GM21447 (cell line): ENCODE results near the gene PTP4A2.

Source experiments
- ATAC-seq: cut with Tn5 transposase; IDR thresholded peaks from one replicate; pipeline ENCODE4 v1.9.1; 2021; ENCODE audit not compliant: unreplicated experiment

Gene PTP4A2

DNA sequence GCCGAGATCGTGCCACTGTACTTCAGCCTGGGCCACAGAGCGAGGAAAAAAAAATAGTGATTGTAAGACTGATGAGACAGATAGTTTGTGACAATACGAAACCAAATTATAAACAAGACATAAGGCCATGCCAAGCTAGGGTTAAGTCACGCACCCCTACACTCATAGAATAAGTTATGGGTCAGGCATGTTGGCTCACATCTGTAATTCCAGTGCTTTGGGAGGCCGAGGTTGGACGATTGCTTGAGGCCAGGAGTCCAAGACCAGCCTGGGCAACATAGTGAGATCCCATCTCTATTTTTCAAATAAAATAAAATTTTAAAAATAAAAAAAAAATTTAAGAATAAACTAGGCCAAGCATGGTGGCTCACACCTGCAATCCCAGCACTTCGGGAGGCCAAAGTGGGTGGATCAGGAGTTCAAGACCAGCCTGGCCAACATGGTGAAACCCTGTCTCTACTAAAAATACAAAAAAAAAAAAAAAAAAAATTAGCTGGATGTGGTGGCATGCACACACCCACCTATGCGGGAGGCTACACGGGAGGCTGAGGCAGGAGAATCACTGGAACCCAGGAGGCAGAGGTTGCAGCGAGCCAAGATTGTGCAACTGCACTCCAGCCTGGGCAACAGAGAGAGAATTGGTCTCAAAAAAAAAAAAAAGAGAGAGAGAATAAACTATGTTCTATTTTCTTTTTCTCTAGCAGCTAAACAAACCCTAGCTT is 72.3 kb downstream of the PTP4A2 start:
- ATAC-seq = no peak

- no peak for ATAC-seq
Measured at GRCh38 chr1:31862071-31862470, 76.1 kb downstream of the PTP4A2 start.

DNA sequence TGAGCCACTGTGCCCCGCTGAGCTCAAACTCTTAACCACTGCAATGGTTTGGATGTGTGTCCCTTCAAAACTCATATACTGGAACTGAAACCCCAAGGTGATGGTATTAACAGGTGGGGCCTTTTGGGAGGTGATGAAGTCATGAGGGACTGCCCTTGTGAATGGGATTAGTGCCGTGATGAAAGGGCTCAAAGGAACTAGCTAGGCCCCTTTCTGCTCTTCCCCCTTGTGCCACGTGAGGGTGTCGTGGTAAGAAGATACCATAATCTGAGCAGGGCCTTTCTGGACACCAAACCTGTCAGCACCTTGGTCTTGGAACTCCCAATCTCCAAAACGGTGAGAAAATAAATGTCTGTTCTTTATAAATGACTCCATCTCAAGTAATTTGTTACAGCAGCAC is 76.8 kb downstream of the PTP4A2 start:
- ATAC-seq = no peak

DNA sequence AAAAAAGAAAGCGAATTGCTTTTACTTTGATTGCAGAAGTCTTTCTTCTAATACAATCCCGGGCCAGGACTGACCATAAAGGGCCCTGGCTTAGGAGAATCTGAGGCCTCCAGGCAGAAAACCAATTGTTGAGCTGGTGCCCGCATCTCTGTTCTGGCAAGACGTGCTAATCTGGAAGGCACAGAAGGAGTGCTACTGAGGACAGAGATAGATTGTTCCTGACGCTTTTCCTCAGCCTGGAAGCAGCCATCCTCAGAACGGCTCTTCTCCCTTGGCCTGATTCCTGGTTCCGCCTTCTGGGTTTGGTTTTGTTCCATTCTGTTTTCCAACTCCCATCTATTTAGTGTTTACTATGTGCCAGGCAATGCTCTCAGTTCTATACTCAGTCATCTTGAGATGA is 77.6 kb downstream of the PTP4A2 start:
- ATAC-seq = no peak

DNA sequence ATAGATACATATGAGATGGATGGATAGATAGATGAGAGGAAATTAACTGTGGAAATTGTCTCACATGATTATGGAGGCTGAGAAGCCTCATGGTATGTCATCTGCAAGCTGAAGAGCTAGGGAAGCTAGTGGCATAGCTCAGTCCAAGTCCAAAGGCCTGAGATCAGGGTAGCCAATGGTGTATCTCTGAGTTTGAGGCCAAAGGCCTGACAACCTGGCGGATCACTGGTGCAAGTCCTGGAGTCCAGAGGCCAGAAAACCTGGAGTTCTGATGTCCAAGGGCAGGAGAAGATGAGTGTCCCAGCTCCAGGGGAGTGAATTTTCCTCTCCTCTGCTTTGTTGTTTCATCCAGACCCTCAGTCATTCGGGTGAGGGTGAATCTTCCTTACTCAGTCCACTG is 78.4 kb downstream of the PTP4A2 start:
- ATAC-seq = no peak

GRCh38 chr1:31859044-31859443 is 79.1 kb downstream of the PTP4A2 start:
- ATAC-seq = no peak

- ATAC-seq = no peak
Measured at GRCh38 chr1:31857863-31858262, 80.3 kb downstream of the PTP4A2 start.
